GM18517 (cell line): ENCODE results near the gene WDR88.
"Not testable (repeated sequence)": the region's sequence is repeated elsewhere in the genome, so short reads cannot be mapped to it uniquely, and the experiment has no call there.

Source experiments
- ATAC-seq: cut with Tn5 transposase; IDR thresholded peaks from one replicate; pipeline ENCODE4 v1.9.1; 2021; ENCODE audit warnings: mild to moderate bottlenecking, moderate library complexity; ENCODE audit not compliant: unreplicated experiment

The WDR88 gene

GRCh38 chr19:33208904-33209849 lies 77.3 kb downstream of the WDR88 start:
- ATAC-seq: no peak

- ATAC-seq: not testable (repeated sequence)
These were observed 77.9 kb downstream of the WDR88 start for GRCh38 chr19:33209850-33210230.

- no peak for ATAC-seq
These were observed 78.5 kb downstream of the WDR88 start for GRCh38 chr19:33210266-33210940.

GRCh38 chr19:33211794-33212435 lies 80.0 kb downstream of the WDR88 start:
- no peak for ATAC-seq

GRCh38 chr19:33212436-33213172 lies 80.7 kb downstream of the WDR88 start:
- no peak for ATAC-seq

- no peak for ATAC-seq
These were observed 82.7 kb downstream of the WDR88 start for GRCh38 chr19:33214596-33214995.

GRCh38 chr19:33215438-33216197 lies 83.7 kb downstream of the WDR88 start:
- no peak for ATAC-seq

GRCh38 chr19:33216198-33216830 lies 84.4 kb downstream of the WDR88 start:
- ATAC-seq: no peak

- ATAC-seq: no peak
These were observed 86.0 kb downstream of the WDR88 start for GRCh38 chr19:33217881-33218280.

GRCh38 chr19:33219261-33219815 lies 87.4 kb downstream of the WDR88 start:
- no peak for ATAC-seq

GRCh38 chr19:33220115-33220514 lies 88.2 kb downstream of the WDR88 start:
- no peak for ATAC-seq

- ATAC-seq: no peak
These were observed 88.8 kb downstream of the WDR88 start for GRCh38 chr19:33220735-33221134.

GRCh38 chr19:33221638-33222037 lies 89.7 kb downstream of the WDR88 start:
- no peak for ATAC-seq

GRCh38 chr19:33222255-33222654 lies 90.3 kb downstream of the WDR88 start:
- ATAC-seq: not testable (repeated sequence)

GRCh38 chr19:33224694-33225457 lies 93.0 kb downstream of the WDR88 start:
- ATAC-seq: no peak
